A673 (cell line): Measurements from ENCODE around the gene HMGCS2. TPM values are rescaled to one million over a fixed set of nuclear protein-coding genes. Genes with fewer than 3 reads are reported as not detected.

Source experiments
- BruUV-seq: library from RNA; stranded (reverse); fragments of 400-500 nt; replicated peaks from 2 replicates; lab custom pipeline; 2021; lab: Mats Ljungman, UMichigan
- CTCF ChIA-PET: fragments of 300-600 bp; sonication (Branson Sonifier 250); formaldehyde crosslinking; loops from one replicate; lab custom pipeline; 2022; ENCODE audit warnings: antibody characterized with exemption; lab: Charles Lee
- POLR2A ChIA-PET: fragments of 300-600 bp; sonication (Branson Sonifier 250); formaldehyde crosslinking; loops from one replicate; lab custom pipeline; 2022; ENCODE audit warnings: antibody characterized with exemption; ENCODE audit not compliant: low non-redundant PET; lab: Charles Lee
- DNase-seq: peaks from one replicate; pipeline ENCODE4 v3.0.0-alpha.2; 2015; ENCODE audit warnings: low spot score
- H3K27ac ChIP-seq: fragments of 200-600 bp; sonication (generic); 2 replicates; pipeline ENCODE4 v1.5.1; 2016; ENCODE audit warnings: mixed run types, low read depth, mild to moderate bottlenecking, mixed read lengths, antibody characterized with exemption, low read length; ENCODE audit not compliant: poor library complexity, severe bottlenecking
- H3K27me3 ChIP-seq: fragments of 200-600 bp; sonication (generic); replicated peaks from 2 replicates; pipeline ENCODE4 v1.6.1; 2017; ENCODE audit warnings: mixed run types, low read depth, mild to moderate bottlenecking, mixed read lengths, antibody characterized with exemption, low read length; ENCODE audit not compliant: insufficient read depth, poor library complexity
- H3K36me3 ChIP-seq: fragments of 200-600 bp; sonication (generic); 2 replicates; pipeline ENCODE4 v1.6.1; 2016; ENCODE audit warnings: mixed run types, mild to moderate bottlenecking, mixed read lengths, antibody characterized with exemption, low read length; ENCODE audit not compliant: insufficient read depth, poor library complexity, severe bottlenecking
- H3K4me1 ChIP-seq: fragments of 200-600 bp; sonication (generic); 2 replicates; pipeline ENCODE4 v1.6.1; 2017; ENCODE audit warnings: mixed run types, mild to moderate bottlenecking, mixed read lengths, antibody characterized with exemption, low read length; ENCODE audit not compliant: insufficient read depth, poor library complexity, severe bottlenecking
- H3K4me3 ChIP-seq: fragments of 200-600 bp; sonication (generic); 2 replicates; pipeline ENCODE4 v1.5.1; 2016; ENCODE audit warnings: low read depth, mixed run types, mild to moderate bottlenecking, mixed read lengths, low read length; ENCODE audit not compliant: poor library complexity, severe bottlenecking
- H3K9me3 ChIP-seq: fragments of 200-600 bp; sonication (generic); 2 replicates; pipeline ENCODE4 v1.6.1; 2016; ENCODE audit warnings: mixed run types, low read depth, mild to moderate bottlenecking, mixed read lengths, antibody characterized with exemption, low read length; ENCODE audit not compliant: poor library complexity, severe bottlenecking
- CTCF ChIP-seq: fragments of 300-800, 200-600 bp; sonication (generic); conservative IDR thresholded peaks from 2 replicates; pipeline ENCODE4 v1.5.1; 2017; ENCODE audit warnings: low read depth, mild to moderate bottlenecking, antibody characterized with exemption, low read length, moderate library complexity, mixed read lengths
- EZH2 ChIP-seq: fragments of 200-600 bp; sonication (generic); IDR thresholded peaks from 2 replicates; pipeline ENCODE4 v1.6.1; 2017; ENCODE audit warnings: borderline replicate concordance, low read depth, mild to moderate bottlenecking, mixed read lengths, antibody characterized with exemption, low read length; ENCODE audit not compliant: poor library complexity, severe bottlenecking
- intact Hi-C: fragments of 100-400 bp; cut with micrococcal nuclease; formaldehyde crosslinking; loops from one replicate; pipeline ENCODE4 v1.10.0; 2022; ENCODE audit not compliant: unreplicated experiment
- total RNA-seq: library from RNA; stranded (reverse); gene quantifications from 2 replicates; pipeline ENCODE4 v1.2.3, GENCODE V29; 2021

Gene HMGCS2
- total RNA-seq, 1 experiment from 2014 or later = not detected

GRCh38 chr1:119794876-119795240, 26.2 kb upstream of the HMGCS2 start:
- H3K36me3 ChIP-seq = no peaks in the 10 kb centered on the region
- H3K4me3 ChIP-seq = no peak overlapping the region
- no TSS peak for BruUV-seq
- ChIA-PET CTCF (no interaction called here), POLR2A (no interaction called here)
- intact Hi-C loops = no loop called here
- no peaks in the 10 kb centered on the region for H3K27me3 ChIP-seq
- no peak for TF ChIP-seq EZH2
- TF ChIP-seq CTCF = no peak
- no peak overlapping the region for H3K27ac ChIP-seq
- H3K9me3 ChIP-seq = no peaks in the 10 kb centered on the region
- no peak for DNase-seq
- no peaks in the 10 kb centered on the region for H3K4me1 ChIP-seq

GRCh38 chr1:119794230-119794875, 25.6 kb upstream of the HMGCS2 start:
- BruUV-seq = no TSS peak
- no peak for DNase-seq
- no peaks in the 10 kb centered on the region for H3K36me3 ChIP-seq
- H3K4me3 ChIP-seq = no peak overlapping the region
- ChIA-PET CTCF (no interaction called here), POLR2A (no interaction called here)
- intact Hi-C loops = no loop called here
- H3K9me3 ChIP-seq = no peaks in the 10 kb centered on the region
- H3K4me1 ChIP-seq = no peaks in the 10 kb centered on the region
- no peak overlapping the region for H3K27ac ChIP-seq
- TF ChIP-seq CTCF (no peak), EZH2 (no peak)
- H3K27me3 ChIP-seq = no peaks in the 10 kb centered on the region

GRCh38 chr1:119791377-119791776, 22.7 kb upstream of the HMGCS2 start:
- intact Hi-C loops = no loop called here
- TF ChIP-seq EZH2 = no peak
- TF ChIP-seq CTCF = no peak

More at GRCh38 chr1:119791377-119791776, 22.7 kb upstream of the HMGCS2 start:
- Histone ChIP-seq H3K27me3 (peaks cover 4% of the 10 kb centered on the region), H3K36me3 (no peaks in the 10 kb centered on the region), H3K9me3 (no peaks in the 10 kb centered on the region), H3K4me3 (no peak overlapping the region), H3K27ac (no peak overlapping the region), H3K4me1 (no peaks in the 10 kb centered on the region)
- BruUV-seq = no TSS peak
- DNase-seq = no peak
- POLR2A ChIA-PET = interaction anchor here (0.7 kb wide), 1 partner anchor 20 kb away, joined by 7 read pairs; no protein-coding TSS in a partner anchor
- CTCF ChIA-PET = no interaction called here
